ENCODE results near the gene MAP4.

MAP4 gene

GRCh38 chr3:47824541-47825473, 191.4 kb downstream of the MAP4 start:
- TF ChIP-seq POLR2A (IDR thresholded peaks at IDR 0.05; ENCODE audit: low read length) (peak; percentile 78), GATA1 (IDR thresholded peaks at IDR 0.05; ENCODE audit: low read depth, low read length) (no peak)
- peak; percentile 88 to 93 for DNase-seq

GRCh38 chr3:47817609-47818008, 198.6 kb downstream of the MAP4 start:
- no peak for TF ChIP-seq POLR2A (IDR thresholded peaks at IDR 0.05; ENCODE audit: low read length)
- no peak for TF ChIP-seq GATA1 (IDR thresholded peaks at IDR 0.05; ENCODE audit: low read depth, low read length)
- DNase-seq = no peak

GRCh38 chr3:47813551-47814177, 202.6 kb downstream of the MAP4 start:
- TF ChIP-seq POLR2A (IDR thresholded peaks at IDR 0.05; ENCODE audit: low read length) (no peak), GATA1 (IDR thresholded peaks at IDR 0.05; ENCODE audit: low read depth, low read length) (no peak)
- no peak for DNase-seq

GRCh38 chr3:47804577-47804976, 211.6 kb downstream of the MAP4 start:
- TF ChIP-seq POLR2A (IDR thresholded peaks at IDR 0.05; ENCODE audit: low read length) (no peak), GATA1 (IDR thresholded peaks at IDR 0.05; ENCODE audit: low read depth, low read length) (no peak)
- no peak for DNase-seq

- no peak for DNase-seq
Observed at GRCh38 chr3:47803480-47804025, 212.7 kb downstream of the MAP4 start.

GRCh38 chr3:47802734-47803479, 213.3 kb downstream of the MAP4 start, which contains the start of gene DHX30:
DHX30 (plus strand) TSS chr3:47803138; CDS start chr3:47810684, 7,546 bp downstream.
- TF ChIP-seq GATA1 (IDR thresholded peaks at IDR 0.05; ENCODE audit: low read depth, low read length) (no peak), POLR2A (IDR thresholded peaks at IDR 0.05; ENCODE audit: low read length) (peak; percentile 71)
- DNase-seq = peak; percentile 88 to 91

More at GRCh38 chr3:47803480-47804025, 212.7 kb downstream of the MAP4 start:
- TF ChIP-seq POLR2A (IDR thresholded peaks at IDR 0.05; ENCODE audit: low read length) (no peak), GATA1 (IDR thresholded peaks at IDR 0.05; ENCODE audit: low read depth, low read length) (no peak)

All from erythroblast (primary cell).